Measurements from ENCODE around the gene ZNF614. TPM values are rescaled to one million over a fixed set of nuclear protein-coding genes. Genes with fewer than 3 reads are reported as not detected.

Gene ZNF614
- total and polyA plus RNA-seq, 10 of the 15 experiments (the other 5 are each of a cell fraction or from before 2014, with no cell fraction given), result 3.9 to 16.0 (median 9.6) TPM

DNA sequence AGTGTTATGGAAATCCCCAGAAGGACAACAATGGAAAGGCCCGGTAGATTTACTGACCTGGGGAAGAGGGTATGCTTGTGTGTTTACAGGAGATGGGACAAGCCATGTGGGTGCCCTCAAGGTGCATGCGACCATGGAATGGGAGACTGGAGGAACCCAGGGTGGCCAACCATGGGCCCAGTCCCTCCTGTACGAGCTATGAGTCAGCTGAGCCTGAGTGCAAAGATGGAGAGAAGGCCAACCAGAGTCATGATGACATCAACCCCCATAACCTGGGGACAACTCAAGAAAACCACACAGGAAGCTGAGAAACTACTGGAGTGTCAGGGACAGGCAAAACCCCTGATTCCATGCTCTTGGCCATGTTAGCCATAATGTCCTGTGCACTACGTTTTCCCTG, 49.3 kb downstream of the ZNF614 start:
- H3K36me3 ChIP-seq (ENCODE audit: control insufficient read depth in 2 of 2, insufficient read depth in 2 of 2, low read length in 1 of 2), result no peaks in the 10 kb centered on the region; a peak in 2 of 4 replicates
- in situ Hi-C loops (cut with MboI), result no loop called here
- ATAC-seq, result no peak
- TF ChIP-seq NFYA (IDR thresholded peaks at IDR 0.05; ENCODE audit: borderline replicate concordance, low read depth, low read length) (no peak), NR2F1 (conservative IDR thresholded peaks at IDR 0.05) (no peak), CEBPB (IDR thresholded peaks at IDR 0.05; ENCODE audit: borderline replicate concordance in 1 of 2, low read depth in 2 of 2, low read length in 2 of 2) (no peak), POLR2AphosphoS2 (IDR thresholded peaks at IDR 0.05; ENCODE audit: low read depth, low read length) (no peak), PML (IDR thresholded peaks at IDR 0.05; ENCODE audit: low read length) (no peak)
- TF ChIP-seq, protein P1, sequence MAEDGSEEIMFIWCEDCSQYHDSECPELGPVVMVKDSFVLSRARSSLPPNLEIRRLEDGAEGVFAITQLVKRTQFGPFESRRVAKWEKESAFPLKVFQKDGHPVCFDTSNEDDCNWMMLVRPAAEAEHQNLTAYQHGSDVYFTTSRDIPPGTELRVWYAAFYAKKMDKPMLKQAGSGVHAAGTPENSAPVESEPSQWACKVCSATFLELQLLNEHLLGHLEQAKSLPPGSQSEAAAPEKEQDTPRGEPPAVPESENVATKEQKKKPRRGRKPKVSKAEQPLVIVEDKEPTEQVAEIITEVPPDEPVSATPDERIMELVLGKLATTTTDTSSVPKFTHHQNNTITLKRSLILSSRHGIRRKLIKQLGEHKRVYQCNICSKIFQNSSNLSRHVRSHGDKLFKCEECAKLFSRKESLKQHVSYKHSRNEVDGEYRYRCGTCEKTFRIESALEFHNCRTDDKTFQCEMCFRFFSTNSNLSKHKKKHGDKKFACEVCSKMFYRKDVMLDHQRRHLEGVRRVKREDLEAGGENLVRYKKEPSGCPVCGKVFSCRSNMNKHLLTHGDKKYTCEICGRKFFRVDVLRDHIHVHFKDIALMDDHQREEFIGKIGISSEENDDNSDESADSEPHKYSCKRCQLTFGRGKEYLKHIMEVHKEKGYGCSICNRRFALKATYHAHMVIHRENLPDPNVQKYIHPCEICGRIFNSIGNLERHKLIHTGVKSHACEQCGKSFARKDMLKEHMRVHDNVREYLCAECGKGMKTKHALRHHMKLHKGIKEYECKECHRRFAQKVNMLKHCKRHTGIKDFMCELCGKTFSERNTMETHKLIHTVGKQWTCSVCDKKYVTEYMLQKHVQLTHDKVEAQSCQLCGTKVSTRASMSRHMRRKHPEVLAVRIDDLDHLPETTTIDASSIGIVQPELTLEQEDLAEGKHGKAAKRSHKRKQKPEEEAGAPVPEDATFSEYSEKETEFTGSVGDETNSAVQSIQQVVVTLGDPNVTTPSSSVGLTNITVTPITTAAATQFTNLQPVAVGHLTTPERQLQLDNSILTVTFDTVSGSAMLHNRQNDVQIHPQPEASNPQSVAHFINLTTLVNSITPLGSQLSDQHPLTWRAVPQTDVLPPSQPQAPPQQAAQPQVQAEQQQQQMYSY (CRISPR knock-in tag; IDR thresholded peaks at IDR 0.05), result no peak
- TF ChIP-seq, protein P2, sequence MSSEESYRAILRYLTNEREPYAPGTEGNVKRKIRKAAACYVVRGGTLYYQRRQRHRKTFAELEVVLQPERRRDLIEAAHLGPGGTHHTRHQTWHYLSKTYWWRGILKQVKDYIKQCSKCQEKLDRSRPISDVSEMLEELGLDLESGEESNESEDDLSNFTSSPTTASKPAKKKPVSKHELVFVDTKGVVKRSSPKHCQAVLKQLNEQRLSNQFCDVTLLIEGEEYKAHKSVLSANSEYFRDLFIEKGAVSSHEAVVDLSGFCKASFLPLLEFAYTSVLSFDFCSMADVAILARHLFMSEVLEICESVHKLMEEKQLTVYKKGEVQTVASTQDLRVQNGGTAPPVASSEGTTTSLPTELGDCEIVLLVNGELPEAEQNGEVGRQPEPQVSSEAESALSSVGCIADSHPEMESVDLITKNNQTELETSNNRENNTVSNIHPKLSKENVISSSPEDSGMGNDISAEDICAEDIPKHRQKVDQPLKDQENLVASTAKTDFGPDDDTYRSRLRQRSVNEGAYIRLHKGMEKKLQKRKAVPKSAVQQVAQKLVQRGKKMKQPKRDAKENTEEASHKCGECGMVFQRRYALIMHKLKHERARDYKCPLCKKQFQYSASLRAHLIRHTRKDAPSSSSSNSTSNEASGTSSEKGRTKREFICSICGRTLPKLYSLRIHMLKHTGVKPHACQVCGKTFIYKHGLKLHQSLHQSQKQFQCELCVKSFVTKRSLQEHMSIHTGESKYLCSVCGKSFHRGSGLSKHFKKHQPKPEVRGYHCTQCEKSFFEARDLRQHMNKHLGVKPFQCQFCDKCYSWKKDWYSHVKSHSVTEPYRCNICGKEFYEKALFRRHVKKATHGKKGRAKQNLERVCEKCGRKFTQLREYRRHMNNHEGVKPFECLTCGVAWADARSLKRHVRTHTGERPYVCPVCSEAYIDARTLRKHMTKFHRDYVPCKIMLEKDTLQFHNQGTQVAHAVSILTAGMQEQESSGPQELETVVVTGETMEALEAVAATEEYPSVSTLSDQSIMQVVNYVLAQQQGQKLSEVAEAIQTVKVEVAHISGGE (CRISPR knock-in tag; IDR thresholded peaks at IDR 0.05), result no peak
- TF ChIP-seq, protein P3, sequence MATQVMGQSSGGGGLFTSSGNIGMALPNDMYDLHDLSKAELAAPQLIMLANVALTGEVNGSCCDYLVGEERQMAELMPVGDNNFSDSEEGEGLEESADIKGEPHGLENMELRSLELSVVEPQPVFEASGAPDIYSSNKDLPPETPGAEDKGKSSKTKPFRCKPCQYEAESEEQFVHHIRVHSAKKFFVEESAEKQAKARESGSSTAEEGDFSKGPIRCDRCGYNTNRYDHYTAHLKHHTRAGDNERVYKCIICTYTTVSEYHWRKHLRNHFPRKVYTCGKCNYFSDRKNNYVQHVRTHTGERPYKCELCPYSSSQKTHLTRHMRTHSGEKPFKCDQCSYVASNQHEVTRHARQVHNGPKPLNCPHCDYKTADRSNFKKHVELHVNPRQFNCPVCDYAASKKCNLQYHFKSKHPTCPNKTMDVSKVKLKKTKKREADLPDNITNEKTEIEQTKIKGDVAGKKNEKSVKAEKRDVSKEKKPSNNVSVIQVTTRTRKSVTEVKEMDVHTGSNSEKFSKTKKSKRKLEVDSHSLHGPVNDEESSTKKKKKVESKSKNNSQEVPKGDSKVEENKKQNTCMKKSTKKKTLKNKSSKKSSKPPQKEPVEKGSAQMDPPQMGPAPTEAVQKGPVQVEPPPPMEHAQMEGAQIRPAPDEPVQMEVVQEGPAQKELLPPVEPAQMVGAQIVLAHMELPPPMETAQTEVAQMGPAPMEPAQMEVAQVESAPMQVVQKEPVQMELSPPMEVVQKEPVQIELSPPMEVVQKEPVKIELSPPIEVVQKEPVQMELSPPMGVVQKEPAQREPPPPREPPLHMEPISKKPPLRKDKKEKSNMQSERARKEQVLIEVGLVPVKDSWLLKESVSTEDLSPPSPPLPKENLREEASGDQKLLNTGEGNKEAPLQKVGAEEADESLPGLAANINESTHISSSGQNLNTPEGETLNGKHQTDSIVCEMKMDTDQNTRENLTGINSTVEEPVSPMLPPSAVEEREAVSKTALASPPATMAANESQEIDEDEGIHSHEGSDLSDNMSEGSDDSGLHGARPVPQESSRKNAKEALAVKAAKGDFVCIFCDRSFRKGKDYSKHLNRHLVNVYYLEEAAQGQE (IDR thresholded peaks at IDR 0.05; ENCODE audit: low read depth, low read length), result no peak
- TF ChIP-seq, protein P4, sequence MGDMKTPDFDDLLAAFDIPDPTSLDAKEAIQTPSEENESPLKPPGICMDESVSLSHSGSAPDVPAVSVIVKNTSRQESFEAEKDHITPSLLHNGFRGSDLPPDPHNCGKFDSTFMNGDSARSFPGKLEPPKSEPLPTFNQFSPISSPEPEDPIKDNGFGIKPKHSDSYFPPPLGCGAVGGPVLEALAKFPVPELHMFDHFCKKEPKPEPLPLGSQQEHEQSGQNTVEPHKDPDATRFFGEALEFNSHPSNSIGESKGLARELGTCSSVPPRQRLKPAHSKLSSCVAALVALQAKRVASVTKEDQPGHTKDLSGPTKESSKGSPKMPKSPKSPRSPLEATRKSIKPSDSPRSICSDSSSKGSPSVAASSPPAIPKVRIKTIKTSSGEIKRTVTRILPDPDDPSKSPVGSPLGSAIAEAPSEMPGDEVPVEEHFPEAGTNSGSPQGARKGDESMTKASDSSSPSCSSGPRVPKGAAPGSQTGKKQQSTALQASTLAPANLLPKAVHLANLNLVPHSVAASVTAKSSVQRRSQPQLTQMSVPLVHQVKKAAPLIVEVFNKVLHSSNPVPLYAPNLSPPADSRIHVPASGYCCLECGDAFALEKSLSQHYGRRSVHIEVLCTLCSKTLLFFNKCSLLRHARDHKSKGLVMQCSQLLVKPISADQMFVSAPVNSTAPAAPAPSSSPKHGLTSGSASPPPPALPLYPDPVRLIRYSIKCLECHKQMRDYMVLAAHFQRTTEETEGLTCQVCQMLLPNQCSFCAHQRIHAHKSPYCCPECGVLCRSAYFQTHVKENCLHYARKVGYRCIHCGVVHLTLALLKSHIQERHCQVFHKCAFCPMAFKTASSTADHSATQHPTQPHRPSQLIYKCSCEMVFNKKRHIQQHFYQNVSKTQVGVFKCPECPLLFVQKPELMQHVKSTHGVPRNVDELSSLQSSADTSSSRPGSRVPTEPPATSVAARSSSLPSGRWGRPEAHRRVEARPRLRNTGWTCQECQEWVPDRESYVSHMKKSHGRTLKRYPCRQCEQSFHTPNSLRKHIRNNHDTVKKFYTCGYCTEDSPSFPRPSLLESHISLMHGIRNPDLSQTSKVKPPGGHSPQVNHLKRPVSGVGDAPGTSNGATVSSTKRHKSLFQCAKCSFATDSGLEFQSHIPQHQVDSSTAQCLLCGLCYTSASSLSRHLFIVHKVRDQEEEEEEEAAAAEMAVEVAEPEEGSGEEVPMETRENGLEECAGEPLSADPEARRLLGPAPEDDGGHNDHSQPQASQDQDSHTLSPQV (IDR thresholded peaks at IDR 0.05), result no peak

More for the DNA sequence above, 49.3 kb downstream of the ZNF614 start:
- intact Hi-C loops (cut with micrococcal nuclease; ENCODE audit: unreplicated experiment), result no loop called here
- no peak overlapping the region for H2AFZ ChIP-seq (ENCODE audit: control insufficient read depth, low read depth, low read length)
- H4K20me1 ChIP-seq (ENCODE audit: control insufficient read depth, insufficient read depth), result no peaks in the 10 kb centered on the region
- H3K27ac ChIP-seq (ENCODE audit: control insufficient read depth, insufficient read depth), result no peak overlapping the region
- POLR2A ChIA-PET, result no interaction called here
- H3K4me2 ChIP-seq (ENCODE audit: control insufficient read depth, insufficient read depth), result no peak overlapping the region
- H3K9ac ChIP-seq (ENCODE audit: control insufficient read depth, insufficient read depth, low read length), result no peak overlapping the region
- no TSS peak for BruUV-seq (replicated peaks)
- SMC1A ChIA-PET (ENCODE audit: uncharacterized antibody, unreplicated experiment), result no interaction called here
- CTCF ChIA-PET, result no interaction called here
- no peaks in the 10 kb centered on the region; the same call in 1 of the 2 replicates for H3K79me2 ChIP-seq (ENCODE audit: control insufficient read depth, insufficient read depth, low read length)
- H3K4me1 ChIP-seq (ENCODE audit: control insufficient read depth, insufficient read depth, low read length), result no peaks in the 10 kb centered on the region
- RAD21 ChIA-PET (ENCODE audit: unreplicated experiment), result no interaction called here
- DNase-seq (ENCODE audit: low read depth, low spot score), result no peak
- no peak for FAIRE-seq
- no peak overlapping the region for H3K4me3 ChIP-seq
- no peaks in the 10 kb centered on the region for H3K27me3 ChIP-seq (replicated peaks in 1 of 2; ENCODE audit: control insufficient read depth in 2 of 2, insufficient read depth in 2 of 2, low read length in 1 of 2)
- WGBS (ENCODE audit: insufficient coverage, insufficient replicate concordance, low lambda C conversion rate, missing lambda C conversion rate), result 95% methylated on average over 4 of the region's 4 CpGs
- H3K9me3 ChIP-seq (replicated peaks; ENCODE audit: control insufficient read depth, insufficient read depth, low read length), result peaks cover 32% of the 10 kb centered on the region; the same call in 2 of the 3 replicates

All from GM12878 (cell line).